Effector CD4-positive, alpha-beta T cell (primary cell): ENCODE data around the gene INPP4A.

ENCODE experiments used
- DNase-seq: peaks from one replicate; pipeline ENCODE4 v3.0.0-alpha.2; 2020

INPP4A gene

DNA sequence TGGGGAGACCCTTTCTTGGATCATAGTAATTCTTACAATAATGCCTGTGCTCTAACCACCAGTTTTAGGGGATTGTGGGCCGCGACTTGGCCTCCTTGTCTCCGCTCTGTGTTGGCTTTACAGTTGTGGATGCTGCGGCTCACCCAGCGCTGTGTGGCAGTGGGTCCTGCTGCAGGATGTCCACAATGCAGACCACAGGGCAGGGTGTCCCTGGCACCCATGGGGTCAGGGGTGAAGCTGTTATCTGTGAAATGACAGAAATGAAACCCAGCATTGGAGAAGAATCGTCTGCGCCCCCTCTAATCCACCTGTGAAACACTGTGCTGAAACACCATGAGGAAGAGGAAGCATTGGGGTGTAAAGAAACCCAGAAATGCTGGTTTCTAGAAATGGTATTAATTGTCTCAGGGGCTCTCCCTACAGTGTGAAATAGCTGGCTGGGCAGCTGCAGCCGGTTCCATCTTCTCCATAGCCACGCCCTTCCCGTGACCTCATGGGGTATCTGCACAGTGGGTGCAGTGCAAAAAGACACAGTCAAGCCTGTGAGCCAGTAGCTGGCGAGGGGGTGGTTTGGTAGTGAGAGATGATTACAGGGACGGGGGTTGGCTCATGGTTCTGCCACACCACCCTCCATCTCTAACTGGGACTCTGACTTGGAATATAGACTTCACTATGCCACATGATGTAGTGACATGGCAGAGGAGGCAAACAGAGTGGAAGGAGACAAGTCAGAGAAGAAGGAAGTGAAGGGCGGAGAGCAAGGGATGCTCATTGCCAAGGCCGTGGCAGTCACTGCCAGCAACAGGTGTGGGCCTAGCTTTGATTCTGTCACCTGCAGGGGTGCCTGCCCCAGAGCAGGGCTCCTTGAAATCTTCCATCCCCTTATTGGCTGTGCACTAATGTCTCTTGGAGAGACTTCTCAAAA lies 16.2 kb downstream of the INPP4A start:
- peak; percentile 62 for DNase-seq

DNA sequence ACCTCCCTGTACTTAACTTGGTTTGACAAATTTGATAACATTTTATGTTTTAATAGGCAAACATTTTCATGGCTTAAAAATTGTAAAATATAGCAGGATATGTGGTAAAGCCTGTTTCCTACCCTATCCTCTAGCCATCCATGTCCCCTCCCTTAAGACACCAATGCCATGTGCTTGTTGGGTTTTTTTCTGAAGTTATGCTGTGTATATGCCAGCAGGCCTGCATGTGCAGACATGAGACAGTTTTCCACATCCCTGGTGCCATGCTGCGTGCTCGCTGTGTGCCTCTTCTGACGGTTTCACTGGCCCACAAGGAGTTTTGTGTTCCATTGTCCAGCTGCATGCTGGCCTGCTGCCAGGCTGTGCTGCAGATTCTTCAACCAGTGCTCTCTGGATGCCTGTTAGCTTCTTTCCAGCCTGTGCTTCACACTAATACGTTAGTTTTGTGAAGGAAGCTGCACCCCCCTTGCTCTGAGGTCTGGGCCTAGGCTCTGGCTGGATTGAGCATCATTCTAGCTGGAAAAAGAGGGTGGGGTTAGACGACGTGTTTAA lies 16.9 kb downstream of the INPP4A start:
- no peak for DNase-seq

DNA sequence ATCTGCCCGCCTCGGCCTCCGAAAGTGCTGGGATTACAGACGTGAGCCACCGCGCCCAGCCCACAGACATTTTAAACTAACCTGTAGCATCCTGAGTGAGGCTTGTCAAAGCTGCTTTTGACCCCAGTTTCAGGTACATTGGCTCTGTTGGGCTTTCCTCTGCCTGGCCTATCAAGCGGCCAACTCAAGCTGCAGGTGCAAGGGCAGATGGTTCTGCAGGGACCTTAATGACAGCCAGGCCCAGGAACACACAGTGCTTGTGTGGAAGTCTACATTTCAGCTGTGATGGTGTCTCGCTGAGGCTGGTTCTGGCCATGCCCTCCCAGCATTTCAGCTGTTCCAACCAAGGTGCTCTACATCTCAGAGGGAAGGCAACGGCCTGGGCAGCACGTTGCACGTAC lies 18.4 kb downstream of the INPP4A start:
- DNase-seq = no peak

DNA sequence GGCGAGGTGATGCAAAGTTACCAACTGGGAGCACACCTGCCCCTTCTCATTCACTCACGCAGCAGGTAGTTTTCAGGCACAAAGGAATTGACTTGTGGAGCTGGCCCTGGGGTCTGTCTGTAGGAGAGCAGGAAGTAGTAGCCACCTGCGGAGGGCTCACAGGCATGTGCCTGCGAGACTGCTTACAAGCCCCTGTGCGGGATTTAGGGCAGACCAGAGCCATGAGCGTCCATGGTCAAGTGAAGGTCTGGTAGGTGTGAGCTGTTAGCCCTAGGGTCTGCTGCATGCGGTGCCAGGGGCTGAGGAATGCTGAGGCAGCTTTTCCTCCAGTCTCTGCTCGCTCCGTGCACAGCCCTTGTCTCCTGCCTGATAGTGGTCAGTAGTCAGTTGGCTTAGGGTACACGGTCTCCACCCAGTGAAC lies 18.9 kb downstream of the INPP4A start:
- no peak for DNase-seq

DNA sequence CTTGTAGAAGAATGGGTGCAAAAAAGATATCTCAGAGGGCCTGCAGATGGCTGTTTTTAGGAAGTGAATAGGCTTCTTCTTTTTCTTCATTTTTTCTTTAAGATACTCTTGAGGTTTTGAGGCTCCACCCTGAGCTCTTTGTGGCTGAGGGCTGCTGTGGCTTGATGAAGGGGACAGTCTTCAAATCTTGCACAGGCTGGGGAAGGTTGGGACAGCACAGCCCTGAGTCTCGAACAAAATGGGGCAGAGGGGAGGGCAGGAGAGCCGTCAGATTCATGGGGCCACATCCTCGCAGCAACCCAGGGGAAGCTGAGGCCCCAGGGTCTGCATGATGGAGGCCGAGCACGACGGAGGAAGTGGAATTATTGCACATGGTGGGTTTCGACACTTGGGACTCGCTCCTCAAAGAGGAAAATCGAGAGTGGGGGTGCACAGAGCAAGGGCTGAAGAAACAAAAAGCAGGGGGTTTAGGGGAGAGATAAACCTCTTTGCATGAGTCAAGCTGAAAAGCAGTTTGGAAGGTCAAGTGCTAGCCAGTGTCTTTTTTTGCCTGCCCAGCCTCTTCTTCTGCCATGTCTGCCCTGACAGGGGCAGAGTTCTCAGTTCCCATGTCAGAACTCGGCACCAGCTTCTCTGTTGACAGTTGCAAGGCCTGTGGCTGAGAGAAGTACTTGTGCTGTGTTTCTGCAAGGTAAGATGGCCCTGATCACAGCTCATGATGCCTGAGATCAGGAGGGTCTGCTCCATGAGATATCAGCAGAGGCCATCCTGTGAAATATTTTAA lies 19.5 kb downstream of the INPP4A start:
- no peak for DNase-seq

DNA sequence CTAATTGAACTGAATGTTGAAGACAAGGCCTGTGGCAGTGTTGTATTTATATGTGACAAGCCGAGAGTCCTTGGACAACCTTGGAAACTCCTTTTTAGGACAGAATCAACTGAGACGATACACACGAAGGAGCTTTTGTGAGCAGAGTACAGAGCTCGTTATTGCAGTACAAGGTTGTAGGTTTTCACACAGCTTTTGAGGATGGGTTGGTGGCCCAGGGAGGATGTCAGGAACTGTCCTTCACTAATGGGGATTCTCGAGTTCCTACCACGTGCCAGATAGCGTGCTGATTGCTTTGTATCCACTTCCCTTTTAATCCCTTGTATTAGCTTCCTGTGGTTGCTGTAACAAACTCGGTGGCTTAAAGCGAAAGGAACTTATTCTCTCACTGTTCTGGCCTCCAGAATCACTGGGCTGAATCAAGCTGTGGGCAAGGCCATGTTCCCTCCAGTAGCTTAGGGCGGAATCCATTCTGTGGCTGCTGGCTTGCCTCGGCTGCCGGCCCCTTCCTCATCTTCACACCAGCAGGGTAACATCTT lies 20.2 kb downstream of the INPP4A start:
- DNase-seq = no peak

DNA sequence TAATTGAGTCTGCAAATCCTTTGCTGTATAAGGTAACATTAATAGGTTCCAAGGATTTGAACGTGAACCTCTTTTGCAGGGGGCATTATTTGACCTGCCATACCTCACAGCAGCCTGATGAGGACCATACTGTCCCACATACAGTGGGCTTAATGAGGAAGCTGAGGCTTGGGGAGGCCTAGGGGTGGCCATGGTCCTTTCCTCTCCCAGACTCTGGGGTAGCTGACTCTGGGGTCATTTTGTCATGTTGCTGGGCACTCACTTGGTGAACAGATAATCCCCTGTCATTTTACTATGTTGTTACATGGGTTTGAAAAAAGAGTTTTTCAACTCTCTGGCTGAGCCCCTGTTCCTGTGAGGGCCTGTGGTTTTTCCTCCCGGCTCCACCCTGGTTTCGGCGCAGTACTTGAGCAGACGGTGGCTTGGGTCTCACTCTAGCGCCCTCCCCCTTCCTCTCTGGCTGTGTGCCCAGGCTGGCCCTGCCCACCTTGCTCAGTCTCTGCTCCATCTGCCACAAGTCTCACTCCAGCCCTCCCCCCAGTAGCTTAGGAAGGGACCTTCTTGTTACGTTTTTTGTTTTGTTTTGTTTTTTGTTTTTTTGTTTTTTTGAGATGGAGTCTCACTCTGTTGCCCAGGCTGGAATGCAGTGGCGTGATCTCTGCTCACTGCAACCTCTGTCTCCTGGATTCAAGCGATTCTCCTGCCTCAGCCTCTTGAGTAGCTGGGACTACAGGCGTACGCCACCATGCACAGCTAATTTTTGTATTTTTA lies 21.0 kb downstream of the INPP4A start:
- DNase-seq = peak; percentile 71

DNA sequence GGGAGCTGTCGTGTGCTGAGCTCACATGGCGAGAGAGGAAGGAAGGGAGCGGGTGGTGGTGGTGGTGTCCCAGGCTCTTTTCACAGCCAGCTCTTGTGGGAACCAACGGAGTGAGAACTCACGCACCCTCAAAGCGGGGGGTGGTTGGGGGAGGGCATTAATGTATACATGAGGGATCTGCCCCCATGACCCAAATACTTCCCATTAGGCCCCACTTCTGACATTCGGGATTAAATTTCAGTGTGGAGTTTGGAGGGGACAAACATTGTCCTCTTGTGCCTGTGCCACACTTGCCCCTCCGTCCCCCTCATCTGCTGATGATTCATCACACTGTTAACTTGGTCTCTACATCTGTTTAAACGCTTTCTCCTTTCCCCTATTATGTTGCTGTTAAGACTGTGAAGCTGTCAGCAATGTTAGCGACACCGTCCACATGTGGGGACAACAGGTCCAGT lies 22.5 kb downstream of the INPP4A start:
- DNase-seq = no peak

DNA sequence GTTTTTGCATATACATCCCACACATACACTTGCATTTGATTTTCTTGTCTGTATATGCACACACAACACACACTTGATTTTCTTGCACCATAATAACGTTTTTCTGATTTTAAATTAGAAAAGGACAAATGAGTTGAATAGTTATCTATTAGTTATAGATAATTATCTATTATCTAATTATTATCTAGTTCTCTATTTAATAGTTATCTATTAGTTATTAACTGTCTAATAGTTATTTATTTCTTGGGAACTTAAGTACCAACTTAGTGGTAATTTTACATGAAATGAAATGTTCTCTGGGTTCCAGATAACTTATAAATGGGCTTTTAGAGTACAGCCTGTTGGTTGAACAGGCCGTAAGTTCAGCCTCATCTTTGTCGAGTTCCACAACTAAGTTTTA lies 23.0 kb downstream of the INPP4A start:
- DNase-seq = no peak

DNA sequence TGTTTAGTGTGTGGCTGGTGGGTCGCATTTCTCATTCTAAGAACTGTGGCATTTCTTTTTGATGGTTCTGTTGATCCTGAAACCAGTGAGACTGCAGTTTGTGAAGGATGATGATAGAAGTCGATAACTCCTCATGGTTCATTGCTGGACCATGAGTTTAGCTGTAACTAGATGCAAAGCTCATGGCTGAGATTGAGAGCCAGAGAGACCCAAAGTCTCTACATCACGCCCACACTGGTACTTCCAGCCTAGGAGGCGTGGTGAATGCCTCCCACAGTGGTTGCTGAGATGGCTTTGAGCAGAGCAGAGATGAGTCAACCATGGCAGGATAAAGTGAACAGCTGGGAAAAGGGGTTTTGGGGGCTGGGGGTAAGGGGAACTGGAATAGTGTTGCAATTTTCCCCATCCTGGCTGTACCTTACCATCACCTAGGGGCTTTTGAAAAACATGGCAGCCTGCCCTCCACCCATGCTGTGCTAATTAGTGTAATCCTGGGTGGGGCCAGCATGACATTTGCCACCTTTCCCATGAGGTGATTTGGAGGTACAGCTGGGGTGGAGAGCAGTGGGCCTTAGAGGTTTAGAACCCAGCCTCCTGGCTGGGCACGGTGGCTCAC lies 24.1 kb downstream of the INPP4A start:
- DNase-seq = no peak

DNA sequence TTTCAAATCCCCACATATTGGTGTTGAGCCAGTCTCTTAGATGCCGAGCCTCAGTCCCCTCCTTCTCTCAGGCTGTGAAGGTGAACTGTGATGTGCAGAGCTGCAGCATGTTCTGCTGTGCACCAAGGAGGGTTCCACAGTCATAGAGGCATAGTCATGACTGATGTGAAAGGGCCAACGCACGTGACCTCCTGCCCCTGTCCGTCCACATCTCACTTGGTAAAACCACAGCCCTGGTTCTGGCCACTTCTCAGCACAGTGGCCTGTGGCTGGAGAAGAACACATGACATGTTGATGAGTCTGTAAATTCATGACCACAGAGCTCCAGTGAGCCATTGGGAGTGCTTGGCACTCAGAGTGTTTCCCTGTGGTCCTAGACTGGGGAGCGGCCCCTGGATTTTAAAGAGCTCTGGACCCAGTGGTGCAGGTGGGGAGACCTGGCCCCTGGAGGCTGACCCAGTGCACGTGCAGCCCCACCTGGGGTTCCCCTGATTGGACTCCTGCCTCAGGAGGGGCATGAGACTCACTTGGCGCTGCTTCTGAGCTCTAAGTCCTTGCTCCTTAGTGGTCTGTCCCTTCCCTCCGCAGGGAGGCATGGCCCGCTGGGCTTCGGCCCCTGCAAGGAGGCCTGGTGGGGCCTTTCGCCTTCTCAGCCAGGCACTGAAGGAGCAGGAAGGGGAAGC lies 25.3 kb downstream of the INPP4A start:
- no peak for DNase-seq

DNA sequence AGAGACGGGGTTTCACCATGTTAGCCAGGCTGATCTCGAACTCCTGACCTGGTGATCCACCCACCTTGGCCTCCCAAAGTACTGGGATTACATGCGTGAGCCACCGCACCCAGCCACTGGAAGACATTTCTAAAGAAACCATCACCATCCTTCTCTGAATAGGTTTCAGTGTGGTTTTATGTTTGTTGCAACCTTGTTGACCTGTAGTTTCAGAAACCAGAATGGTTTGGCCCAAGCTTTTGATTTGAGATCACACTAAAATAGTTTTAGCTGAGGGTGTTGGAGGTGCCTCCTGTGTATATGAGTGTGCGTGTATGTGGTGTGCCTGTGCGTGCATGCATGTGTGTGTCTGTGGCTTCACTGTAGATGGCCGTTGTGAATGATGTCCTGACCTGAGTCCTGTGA lies 26.2 kb downstream of the INPP4A start:
- DNase-seq = no peak

DNA sequence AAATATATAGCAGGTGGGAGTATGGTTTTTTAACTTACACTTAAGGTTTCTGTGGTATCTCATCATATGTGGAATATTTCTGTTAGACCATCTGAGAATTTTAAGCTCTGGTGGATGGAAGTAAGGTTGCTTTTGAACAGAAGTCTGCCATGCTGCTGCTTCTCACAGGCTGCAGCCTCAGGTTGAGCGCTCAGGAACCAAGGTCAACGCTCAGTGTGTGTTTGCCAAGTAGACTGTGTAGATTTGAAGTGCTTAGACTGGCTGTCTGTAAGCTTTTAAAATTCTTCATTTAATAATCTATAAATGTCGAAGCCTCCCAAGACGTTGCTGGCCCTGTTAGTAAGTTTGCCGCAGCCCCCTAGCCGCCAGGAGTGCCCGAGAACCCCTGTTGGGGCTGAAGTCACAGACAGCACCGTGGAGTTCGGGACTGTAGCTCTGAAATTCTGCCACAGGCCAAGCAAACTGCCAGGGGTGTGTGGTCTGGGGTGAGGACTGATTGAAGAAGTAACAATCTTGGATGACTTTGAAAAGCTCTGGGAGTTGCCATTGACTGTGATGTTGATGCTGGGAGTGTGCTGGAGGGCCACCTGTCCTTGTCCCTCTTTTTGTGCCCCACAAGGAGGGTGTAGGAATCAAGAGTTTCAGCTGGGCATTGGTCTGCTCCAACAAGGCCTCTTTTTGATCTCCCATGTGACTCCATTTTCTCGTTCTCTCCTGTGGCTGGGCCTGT lies 26.9 kb downstream of the INPP4A start:
- DNase-seq = no peak

DNA sequence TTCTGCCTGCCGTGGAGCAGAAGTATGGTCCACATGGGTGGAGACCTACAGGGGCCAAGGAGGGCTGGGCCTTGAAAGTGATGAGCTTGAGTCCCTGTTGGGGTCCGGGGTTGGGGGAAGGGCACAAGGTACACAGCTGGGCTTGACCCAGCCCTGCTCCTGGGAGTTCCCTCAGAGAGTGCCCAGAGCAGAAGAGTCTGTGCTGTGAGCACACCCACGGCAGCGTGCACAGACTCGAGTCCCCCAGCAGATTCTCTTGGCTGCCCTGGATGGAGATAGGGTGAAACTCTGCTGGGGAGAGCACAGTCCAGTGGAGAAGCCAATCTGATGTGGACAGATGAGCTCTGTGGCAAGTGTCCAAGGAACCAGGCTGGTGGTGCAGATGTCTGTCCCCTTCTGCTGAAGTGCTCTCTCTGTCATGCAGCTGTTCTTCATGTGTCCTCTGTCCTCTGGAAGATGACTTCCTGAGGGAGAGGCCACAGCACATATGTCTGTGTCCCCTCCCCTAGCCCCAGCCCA lies 27.5 kb downstream of the INPP4A start:
- no peak for DNase-seq

DNA sequence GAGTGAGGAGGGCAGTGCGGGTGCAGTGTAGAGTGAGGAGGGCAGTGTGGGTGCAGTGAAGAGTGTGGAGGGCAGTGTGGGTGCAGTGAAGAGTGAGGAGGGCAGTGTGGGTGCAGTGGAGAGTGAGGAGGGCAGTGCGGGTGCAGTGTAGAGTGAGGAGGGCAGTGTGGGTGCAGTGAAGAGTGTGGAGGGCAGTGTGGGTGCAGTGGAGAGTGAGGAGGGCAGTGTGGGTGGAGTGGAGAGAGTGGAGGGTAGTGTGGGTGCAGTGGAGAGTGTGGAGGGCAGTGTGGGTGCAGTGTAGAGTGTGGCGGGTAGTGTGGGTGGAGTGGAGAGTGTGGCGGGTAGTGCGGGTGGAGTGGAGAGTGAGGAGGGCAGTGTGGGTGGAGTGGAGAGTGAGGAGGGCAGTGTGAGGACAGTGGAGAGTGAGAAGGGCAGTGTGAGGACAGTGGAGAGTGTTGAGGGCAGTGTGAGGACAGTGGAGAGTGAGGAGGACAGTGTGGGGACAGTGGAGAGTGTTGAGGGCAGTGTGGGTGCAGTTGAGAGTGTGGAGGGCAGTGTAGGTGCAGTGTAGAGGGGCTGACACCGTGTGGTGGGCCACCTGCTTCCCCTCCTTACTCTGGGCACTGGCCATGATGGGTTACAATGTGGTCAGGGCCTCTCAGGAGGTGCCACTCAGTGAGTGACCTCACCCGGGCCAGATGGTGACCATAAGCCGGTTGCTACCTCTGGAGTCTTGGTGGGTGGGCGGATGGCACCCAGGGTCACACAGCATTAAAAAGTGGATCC lies 28.5 kb downstream of the INPP4A start:
- no peak for DNase-seq

DNA sequence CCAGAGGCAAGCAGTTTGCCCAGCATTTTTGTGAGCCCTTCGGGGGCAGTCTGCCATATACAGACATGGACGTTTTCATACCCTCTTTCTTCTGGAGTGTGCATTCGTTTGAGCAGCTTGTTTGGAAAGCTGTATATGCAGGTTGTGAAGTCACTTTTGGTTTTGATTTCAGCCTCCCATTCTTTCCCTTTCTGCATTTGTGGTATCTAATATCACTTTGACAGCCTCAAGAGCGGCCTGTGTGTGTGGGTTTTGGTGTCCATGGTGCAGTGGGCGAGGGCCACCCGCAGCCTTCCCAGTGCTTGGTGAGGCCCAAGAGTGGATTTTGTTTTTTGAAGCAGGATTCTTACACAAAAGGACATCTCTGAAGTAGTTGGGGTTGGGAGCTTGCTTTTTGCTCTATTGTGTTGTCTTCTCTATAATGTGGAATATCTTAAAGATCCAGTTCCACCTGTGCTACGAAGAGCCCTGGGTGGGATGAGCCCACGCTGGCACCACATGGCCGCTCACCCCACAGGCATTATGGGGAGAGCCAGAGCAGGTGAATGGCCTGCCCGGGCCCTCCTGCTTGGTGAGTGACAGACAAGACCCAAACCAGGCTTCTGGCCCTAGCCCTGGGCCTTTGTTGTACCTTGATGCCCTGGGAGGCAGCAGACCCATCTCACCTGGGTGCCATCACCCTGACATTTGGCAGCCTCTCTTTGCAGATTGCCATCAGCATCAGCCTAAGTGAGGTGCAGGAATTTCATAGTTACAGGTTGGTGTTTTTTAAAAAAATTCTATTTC lies 29.5 kb downstream of the INPP4A start:
- DNase-seq = no peak

DNA sequence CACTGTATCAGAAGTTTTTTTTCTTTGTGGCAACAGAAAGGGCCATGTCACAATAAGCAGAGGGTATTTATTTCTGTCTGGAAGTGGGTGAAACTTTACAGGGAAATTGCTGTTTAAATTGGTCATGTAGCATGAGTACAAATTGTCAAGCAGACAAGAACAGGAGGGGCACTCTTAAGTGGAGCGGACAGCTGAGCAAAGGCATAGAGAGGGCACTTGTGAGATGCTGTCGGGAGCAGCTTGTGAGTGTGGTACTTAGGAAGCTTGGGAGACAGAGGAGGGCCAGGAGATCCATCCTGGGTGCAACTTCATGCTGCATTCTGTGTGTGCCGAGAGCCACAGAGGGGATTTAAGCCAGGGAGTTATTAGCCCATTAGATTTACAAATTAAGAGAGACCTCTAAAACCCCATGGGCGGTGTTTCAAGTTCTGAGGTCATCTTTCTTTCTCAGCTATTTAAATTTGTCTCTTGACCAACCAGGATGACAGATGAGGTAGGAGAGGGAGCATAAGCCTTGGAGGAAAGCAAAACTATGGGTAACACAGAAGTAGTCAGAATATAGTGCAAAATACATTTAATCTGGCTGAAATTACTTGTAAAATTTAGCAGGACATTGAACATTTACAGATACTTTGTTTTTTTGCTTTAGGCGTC lies 30.4 kb downstream of the INPP4A start:
- no peak for DNase-seq

DNA sequence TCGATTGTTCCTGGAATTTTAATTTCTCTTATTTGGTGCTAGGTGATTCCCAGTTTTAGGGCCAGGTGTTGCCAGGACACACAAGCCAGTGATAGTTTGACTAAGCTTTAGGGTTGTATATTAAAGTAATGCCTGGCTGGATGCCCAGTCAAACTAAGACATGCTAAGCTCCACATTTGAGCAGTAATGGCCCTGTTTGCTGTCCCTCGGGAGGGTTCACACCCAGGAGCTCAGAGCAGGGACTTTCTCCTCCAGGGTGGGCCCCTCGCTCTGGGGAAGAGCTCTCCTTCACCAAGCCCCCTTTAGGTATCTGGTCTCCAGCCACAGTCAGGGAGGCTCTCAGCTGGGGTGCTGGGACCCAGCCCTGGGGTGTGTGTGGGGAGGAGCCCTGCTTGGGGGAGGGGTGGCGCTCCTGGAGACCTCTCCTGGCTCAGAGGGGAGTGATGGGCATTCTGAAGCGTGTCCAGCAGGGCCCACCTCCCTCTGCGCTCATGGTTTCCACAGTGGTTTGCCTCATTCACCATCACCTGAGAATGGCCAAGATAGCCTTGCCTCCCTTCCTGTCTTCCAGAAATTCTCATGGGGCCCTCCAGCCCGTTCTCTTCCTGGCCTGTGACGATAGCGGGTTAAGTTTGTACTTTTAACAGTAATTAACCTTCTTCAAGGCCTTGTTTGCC lies 31.7 kb downstream of the INPP4A start:
- no peak for DNase-seq
